Lung microvascular endothelial cell (primary cell): ENCODE measurements around the gene ACOT7. TPM values are rescaled to one million over a fixed set of nuclear protein-coding genes. Genes with fewer than 3 reads are reported as not detected.

Source experiments
- DNase-seq, 2 donors: peaks; one replicate each; pipeline versions ENCODE4 v3.0.0 to v3.0.0-alpha.2; 2010; ENCODE audit warnings: low read depth in 2 of 2
- total RNA-seq: library from RNA; depleted of rRNA; stranded (reverse); fragments of >200 nt; gene quantifications from 2 replicates; pipeline ENCODE4 v1.2.1, GENCODE V29; 2014

ACOT7 gene
- total RNA-seq, 1 donor from 2014 or later, result 10.7 TPM

- DNase-seq, result peak in 1 of 2 donors; percentile 27
Observed at GRCh38 chr1:6424000-6424565, 30.5 kb upstream of the ACOT7 start.

DNA sequence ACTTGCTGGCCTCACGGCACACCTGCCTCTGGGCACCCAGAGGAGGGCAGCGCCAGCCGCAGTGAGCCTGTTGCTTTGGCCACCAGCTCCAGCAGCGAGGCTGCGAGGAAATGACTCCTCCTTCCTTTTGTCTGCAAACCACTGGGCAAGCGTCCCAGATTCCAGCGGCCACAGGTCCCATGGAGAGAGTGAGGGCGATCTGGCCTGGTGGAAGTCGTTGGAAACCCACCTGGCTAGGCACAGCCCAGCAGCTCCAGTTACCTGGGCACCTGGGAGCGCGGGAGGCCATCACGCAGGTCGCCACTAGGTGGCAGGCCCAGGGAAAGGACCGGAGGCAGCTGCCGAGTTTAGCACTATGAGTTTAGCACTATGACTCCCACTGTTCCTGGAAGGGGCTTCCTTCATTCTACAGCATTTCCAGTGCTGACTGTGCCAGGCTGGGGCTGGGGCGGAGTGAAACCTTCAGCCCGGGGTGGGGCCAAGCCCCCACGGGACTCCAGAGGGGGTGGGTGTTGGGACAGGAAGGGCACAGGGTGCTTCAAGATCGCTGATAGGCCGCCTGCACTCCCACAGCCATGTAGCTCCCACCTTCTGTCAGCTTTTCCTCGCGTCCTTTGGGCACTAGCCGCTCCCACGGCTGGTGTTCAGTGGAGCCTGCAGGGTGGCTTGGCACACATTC, 29.9 kb upstream of the ACOT7 start:
- DNase-seq, result peak; percentile 86 to 94

- DNase-seq, result no peak
Observed at GRCh38 chr1:6421266-6421665, 27.7 kb upstream of the ACOT7 start.

DNA sequence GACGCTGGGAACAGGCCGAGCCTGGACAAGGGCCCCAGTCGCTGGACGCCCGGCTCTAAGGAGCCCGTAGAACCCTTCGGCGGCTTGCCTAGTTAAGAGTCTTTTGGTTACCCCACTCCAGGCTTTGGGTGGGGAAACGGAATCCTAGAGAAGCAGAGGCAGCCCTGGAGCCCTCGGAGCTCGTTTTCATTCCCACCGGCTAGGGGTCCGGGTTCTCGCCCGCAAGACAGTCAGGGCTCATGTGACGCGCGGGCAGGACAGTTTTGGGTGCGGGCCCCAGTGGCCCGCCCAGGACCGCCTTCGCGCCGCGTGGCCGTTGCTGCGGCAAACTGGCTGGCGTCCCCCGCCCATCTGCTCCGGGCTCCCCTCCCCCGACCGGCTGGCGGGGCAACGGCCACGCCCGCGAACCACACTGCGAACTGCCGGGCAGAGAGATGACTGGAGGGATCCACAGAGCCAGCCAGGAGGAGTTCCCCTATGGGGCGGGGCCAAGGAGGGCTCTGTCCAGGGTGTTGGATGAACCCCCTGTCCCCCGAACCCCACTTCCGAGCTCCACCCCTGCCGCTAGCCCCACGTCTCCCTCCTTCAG, 27.0 kb upstream of the ACOT7 start:
- peak; percentile 17 to 29 for DNase-seq

GRCh38 chr1:6419804-6420453, 26.4 kb upstream of the ACOT7 start, which contains the start of gene HES2:
Gene HES2, minus strand, starts transcription at chr1:6419919. Its CDS starts 99 bp downstream, at chr1:6419820.
- DNase-seq, result peak; percentile 61 to 70

- DNase-seq, result peak; percentile 56 to 57
Observed at GRCh38 chr1:6419397-6419803, 25.8 kb upstream of the ACOT7 start.

DNA sequence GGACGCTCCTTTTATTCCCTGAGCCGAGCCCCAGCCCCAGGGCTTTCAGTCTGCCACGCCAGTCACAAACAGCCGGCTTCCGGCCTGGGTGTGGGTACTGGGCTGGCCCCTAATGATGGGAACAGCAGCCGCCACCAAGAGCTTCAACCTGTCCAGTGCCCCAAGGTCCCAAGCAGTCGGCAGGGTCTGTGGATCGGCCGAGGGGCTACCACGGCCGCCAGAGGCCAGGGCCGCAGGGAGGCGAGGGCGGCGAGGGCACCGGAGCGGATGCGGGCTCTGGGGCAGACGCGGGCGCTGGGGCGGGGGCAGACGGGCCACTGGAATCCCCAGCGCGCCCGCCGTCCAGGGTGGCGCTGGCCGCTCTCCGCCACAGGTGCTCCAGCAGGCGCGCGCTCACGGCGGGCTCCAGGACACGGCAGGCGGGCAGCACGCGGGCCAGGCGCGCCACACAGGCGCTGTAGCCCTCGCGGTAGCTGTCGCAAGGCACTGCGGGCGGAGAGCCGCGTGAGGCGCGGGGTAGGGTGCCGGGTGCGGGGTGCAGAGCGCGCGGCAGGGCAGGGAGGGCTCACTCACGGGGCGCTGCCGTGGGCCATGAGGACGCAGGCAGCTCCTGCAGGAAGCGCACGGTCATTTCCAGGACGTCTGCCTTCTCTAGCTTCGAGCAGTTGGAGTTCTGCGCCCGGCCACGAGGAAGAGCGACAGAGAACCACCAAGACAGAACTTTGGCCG, 25.3 kb upstream of the ACOT7 start:
- DNase-seq, result peak; percentile 37 to 64

- no peak for DNase-seq
Observed at GRCh38 chr1:6417961-6418667, 24.5 kb upstream of the ACOT7 start.

- DNase-seq, result no peak
Observed at GRCh38 chr1:6416906-6417305, 23.3 kb upstream of the ACOT7 start.

DNA sequence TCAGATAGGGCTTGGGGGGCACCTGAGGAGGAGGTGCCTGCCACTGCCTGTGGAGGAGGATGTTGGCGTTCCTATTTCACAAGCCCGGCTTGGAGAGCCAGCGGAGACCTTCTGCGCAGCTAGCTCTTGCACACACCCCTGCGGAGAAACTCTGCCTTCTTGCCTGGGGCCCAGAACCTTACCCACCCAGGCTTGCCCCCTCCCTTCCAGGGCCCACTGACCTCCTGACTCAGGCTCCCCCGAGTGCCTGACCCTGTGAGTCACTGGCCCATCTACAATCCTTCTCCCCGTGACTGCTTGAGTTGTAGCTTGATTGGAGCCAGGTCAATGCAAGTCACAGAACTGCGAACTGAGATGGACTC, 22.7 kb upstream of the ACOT7 start:
- no peak for DNase-seq

- no peak for DNase-seq
Observed at GRCh38 chr1:6414881-6415626, 21.5 kb upstream of the ACOT7 start.

DNA sequence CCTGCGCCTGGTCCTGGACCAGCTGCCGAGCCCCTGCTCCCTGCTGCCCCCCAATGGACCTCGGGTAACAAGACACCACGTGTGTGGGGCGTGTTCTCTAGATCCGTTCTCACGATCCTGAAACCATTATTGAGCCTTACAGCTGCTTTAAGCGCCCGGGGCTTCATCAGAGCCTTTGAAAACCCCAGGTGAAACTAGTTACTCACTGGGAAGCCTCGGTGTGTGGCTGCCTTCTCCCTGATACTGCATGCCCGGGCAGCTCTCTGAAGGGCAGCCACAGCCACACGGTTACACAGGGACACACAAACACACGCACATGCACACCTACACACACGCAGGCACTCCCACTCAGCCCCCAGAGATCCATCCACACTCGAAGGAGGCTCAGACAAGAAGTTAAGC, 20.9 kb upstream of the ACOT7 start:
- DNase-seq, result peak; percentile 68 to 76

GRCh38 chr1:6412896-6413295, 19.3 kb upstream of the ACOT7 start:
- DNase-seq, result peak in 1 of 2 donors; percentile 54

GRCh38 chr1:6410248-6410893, 16.8 kb upstream of the ACOT7 start:
- DNase-seq, result no peak

DNA sequence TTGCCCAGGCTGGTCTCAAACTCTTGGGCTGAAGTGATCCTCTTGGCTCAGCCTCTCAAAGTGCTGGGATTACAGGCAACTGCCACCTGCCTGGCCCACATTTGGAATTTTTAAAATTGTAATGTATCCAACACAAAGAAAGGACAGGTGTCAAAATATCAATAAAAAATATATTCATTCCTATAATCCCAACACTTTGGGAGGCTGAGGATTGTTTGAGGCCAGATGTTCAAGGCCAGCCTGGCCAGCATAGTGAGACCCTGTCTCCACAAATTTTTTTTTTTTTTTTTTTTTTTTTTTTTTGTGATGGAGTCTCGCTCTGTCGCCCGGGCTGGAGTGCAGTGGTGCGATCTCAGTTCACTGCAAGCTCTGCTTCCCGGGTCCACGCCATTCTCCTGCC, 16.2 kb upstream of the ACOT7 start:
- DNase-seq, result no peak

- no peak for DNase-seq
Observed at GRCh38 chr1:6409053-6409452, 15.5 kb upstream of the ACOT7 start.

DNA sequence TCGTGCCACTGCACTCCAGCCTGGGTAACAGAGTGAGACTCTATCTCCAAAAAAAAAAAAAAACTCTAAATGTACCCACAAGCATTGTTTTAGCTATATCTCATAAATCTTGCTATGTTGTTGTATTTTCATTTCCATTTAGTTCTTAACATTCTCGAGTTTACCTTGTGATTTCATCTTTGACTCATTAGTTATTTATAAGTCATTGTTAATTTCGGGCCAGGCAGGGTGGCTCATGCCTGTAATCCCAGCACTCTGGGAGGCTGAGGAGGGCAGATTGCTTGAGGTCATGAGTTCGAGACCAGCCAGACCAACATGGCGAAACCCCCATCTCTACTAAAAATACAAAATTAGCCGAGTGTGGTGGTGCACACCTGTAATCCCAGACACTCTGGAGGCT, 14.5 kb upstream of the ACOT7 start:
- no peak for DNase-seq

GRCh38 chr1:6401673-6402072, 8.1 kb upstream of the ACOT7 start:
- DNase-seq, result no peak

DNA sequence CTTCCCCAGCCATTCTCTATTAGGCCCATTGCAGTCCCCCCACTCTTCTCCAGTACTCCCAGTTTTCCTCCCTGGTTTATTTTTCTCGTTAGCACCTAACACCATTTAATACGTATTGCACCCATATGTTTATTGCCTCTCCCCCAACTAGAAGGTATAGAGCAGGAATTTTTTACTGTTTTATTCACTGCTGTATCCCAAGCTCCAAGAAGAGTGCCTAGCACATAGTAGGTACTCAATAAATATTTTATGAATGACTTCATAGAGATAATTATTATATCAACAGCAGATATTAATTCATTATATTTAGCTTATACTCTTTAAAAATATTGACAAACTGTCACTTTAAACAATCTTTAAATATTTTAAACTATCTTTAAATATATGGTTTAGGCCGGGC, 5.7 kb upstream of the ACOT7 start:
- DNase-seq, result no peak

DNA sequence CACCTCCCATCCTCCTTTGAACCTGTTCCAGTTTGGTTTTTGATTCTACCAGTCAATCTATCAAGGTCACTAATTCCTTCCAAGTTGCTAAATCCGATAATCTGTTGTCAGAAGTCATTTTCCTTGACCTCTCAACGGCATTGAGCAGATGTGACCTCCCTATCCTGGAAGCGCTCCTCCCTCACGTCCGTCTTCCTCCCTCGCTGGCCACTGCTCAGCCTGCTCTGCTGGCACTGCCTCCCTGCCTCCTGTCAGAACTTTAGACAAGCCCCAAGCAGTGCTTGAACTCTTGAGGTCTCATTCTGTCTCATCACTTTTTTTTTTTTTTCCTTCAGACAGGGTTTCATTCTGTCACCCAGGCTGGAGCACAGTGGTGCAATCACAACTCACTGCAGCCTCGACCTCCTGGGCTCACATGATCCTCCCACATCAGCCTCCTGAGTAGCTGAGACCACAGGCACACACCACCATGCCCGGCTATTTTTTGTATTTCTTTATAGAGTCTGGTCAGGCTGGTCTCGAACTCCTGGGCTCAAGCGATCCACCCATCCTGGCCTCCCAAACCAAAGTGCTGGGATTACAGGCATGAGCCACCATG, 4.4 kb upstream of the ACOT7 start:
- DNase-seq, result no peak
